Central memory CD4-positive, alpha-beta T cell (primary cell): ENCODE data around the gene NDUFAF7.
"Not testable (repeated sequence)": the region's sequence is repeated elsewhere in the genome, so short reads cannot be mapped to it uniquely, and the experiment has no call there.

ENCODE experiments used
- DNase-seq: peaks from one replicate; pipeline ENCODE4 v3.0.0; 2022

NDUFAF7 gene

DNA sequence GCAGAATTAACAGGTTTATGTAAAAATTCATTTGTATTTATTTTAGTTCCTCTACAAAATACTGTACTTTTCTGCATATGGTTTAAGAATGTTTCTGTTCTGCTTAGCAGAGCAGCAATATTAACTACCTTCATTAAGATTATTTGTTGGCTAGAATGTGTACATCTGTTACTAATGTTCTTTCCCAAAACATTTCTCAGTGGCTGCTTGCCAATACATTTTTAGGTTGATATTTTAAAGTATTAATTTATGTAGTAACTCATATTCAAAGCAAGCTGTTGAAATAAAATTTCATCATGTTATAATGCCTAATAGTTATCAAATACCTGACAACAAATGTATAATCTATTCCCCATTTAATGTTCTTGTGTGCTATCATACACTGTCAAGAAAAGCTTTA lies 52.9 kb downstream of the NDUFAF7 start:
- DNase-seq: no peak

GRCh38 chr2:37287966-37288365 lies 56.5 kb downstream of the NDUFAF7 start:
- DNase-seq: no peak

DNA sequence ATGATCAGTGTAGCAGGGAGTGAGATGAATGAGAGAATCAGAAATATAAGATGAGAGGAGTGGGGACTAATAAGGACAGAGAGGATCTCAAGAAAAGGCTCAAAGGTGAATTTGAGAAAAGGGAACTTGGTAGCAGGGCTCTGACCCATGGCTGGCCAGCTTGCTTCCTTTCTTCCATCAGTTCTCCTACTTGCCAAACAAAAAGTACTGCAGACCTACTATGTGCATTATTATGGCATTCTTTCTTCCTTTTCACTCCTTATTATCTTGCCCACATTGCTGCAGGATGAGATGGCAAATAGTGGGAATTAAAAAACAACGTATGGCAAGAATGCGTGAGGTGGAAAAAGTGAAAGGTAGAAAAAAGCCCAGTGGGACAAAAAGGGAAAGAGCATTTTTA lies 60.2 kb downstream of the NDUFAF7 start:
- DNase-seq: no peak

DNA sequence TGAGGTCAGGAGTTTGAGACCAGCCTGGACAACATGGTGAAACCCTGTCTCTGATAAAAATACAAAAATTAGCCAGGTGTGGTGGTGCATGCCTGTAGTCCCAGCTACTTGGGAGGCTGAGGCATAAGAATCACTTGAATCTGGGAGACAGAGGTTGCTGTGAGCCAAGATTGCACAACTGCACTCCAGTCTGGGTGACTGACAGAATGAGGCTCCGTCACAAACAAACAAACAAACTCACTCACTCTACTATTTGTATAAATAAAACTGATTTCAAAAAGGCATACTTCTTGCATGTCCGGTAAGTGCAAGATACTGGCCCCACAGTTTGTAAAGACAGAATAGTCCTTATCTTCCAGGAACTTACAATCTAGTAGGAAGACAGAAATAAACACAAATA lies 63.4 kb downstream of the NDUFAF7 start:
- not testable (repeated sequence) for DNase-seq

DNA sequence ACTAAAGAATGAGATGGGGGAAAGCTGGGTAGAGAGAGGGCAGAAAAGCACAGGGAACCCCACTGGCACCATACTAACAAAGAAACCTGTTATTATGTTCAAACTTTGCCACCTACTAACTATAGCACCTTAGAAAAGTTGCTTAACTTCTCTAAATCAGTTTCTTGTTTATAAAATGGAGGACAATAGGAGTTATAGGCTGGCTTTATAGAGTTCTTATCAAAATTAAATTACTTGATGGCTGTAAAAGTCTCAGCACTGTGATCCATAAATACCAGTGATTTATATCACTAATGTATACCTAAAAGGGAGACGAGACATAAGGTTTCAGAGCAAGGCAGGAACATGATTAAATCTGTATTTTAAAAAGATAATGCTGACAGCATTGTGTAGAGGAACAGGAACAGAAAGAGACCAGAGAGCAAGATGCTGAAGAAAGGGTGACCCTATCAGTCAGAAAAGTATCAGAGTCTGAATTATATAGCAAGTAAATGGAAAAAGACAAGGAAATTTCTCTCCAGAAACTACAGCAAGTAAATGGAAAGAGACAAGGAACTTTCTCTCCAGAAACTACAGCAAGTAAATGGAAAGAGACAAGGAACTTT lies 64.1 kb downstream of the NDUFAF7 start:
- DNase-seq: no peak

GRCh38 chr2:37297632-37298031 lies 66.2 kb downstream of the NDUFAF7 start:
- no peak for DNase-seq
